GM19467 (cell line): ENCODE data around the gene ACKR3.

Experiments used
- ATAC-seq: cut with Tn5 transposase; IDR thresholded peaks from one replicate; pipeline ENCODE4 v1.9.1; 2021; ENCODE audit warnings: mild to moderate bottlenecking, moderate library complexity; ENCODE audit not compliant: unreplicated experiment

Gene ACKR3

DNA sequence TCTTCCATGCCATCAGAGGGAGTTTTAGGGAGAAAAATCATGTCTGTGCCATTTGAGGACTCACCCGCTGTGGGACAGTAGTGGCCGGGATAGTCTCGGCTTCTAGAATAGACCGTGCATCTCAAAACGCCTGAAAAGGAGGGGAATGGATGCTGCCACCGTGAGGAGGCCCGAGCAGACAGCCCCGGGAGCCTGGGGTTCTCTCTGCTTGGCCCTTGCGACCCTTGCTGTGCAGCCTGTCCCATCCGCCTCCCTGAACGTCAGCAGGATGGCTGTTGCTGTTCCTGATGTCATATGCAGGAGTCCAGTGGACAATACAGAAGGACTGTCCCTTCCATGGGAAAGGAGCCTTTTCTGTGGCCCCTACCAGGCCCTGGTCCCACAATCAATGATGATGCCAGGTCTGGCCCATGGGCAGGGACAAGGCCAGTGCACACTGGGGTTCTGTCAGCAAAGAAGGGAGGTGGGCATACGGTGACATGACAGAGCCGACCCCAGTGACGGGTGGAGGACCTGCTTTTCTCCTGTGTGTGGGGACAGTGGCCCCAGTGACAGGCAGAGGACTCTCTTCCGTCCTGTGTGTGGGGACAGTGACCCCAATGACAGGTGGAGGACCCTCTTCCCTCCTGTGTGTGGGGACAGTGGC lies 58.8 kb downstream of the ACKR3 start:
- ATAC-seq, result no peak

DNA sequence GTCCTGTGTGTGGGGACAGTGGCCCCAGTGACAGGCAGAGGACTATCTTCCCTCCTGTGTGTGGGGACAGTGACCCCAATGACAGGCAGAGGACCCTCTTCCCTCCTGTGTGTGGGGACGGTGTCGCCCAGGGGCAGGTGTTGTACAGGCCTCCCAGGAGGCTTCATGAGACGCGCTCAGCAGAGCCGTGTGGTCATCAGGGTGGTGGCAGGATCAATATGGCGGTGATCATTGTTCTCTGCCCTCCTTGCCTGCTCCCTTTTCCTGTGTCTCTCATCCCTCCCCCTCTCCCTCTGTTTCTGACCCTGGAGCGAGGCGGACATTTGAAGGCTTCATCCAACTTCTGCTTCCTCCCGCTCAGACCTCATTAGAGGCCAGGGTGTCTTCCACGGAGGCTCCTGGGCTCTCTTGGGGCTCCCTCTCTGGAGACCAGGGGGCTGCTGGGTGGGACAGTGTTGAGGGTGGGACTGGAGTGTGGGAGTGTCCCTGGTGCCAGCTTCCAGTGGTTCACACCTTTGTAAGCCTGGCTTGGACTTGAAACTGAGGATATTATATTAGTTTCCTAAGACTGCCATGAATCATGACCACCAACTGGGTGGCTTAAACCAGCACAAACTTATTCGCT lies 59.5 kb downstream of the ACKR3 start:
- no peak for ATAC-seq

DNA sequence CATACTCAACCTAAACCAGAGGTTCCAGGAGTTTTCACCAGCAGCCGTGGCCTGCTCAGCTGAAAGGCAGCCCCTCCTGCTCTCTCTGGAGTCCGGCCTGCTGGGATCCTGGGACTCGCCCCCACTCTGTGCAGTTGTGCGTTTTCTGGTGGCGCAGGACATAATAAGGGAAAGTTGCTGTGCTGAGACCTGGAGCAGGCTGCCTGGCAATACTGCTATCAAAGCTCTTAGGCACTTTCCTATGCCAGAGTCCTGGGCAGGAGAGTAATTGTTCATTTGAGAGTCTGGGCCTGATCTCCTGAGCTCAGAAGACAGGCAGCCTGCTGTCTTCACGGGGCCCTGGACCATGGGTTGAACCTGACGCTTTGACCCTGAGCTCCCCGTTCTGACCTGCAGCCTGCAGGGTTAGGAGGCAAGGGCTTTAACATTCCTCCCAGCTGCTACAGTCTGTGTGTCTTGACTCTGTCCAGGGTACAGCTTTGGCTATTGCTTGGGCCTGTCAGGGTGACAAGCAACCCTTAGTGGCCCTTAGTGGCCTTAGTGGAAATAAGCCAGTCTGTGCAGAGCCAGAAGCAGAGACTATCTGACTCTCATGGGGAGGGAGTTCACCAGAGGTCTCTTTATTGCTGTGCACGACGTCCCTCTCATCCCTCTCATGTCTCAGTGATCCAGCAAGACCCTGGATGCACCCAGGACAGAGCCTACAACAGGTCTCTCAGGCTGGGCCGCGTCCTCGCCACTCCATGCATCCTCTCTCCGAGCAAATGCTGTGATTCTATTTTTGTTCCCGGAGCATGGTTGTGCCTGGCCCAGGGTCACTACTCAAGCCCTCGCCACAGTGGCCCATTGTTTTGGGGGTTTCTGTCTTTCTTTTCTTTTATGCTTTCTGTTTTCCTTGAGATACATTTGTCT lies 60.6 kb downstream of the ACKR3 start:
- ATAC-seq, result no peak

GRCh38 chr2:236631281-236631855 lies 61.7 kb downstream of the ACKR3 start:
- ATAC-seq, result no peak

DNA sequence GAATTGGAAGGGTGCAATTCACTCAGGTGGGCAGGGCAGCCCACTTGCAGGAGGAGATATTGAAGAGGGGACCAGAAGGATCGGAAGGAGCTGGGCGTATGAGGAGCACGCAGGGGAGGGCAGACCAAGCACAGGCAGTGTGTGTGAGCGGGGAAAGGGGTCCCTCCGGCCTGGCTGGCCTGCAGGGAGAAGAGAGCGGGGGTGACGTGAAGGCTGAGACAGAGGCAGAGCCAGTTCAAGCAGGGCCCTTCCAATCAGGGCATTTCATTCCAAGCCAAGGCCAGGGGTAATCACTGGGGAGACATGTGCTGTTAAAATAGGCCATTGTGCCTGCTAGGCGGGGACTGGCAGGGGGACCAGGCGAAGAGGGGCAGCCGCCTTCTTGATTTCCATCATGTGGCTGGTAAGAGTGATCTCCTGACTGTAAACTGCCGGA lies 62.2 kb downstream of the ACKR3 start:
- ATAC-seq, result no peak
